Ammon's horn (tissue), 1 donor: ENCODE measurements around the gene PPP1R1B.
A peak's percentile ranks its signal among the peaks of the same experiment; 100 is the strongest.

Experiments
- DNase-seq: peaks from one replicate; pipeline ENCODE4 v3.0.0-alpha.2; 2016; ENCODE audit warnings: low spot score

Gene PPP1R1B

DNA sequence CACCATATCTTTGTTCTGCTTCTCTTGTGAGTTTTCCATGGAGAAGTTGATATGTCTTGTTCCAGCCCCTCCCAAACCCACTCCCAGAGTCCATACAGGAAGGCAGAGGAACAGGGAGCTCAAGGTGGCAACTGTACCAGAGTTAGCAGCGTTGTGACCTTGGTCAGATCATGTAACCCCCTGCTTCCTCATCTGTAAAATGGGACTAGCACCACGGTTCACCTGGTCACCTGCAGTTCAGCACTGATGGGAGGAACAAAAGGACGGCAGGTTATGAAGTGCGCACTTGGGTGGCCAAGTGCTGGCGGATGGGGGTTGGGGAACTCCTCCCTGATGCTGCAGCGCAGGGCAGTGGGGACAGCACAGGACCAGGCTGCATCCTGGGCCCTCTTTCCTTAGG lies 11.3 kb upstream of the PPP1R1B start:
- DNase-seq, result no peak

DNA sequence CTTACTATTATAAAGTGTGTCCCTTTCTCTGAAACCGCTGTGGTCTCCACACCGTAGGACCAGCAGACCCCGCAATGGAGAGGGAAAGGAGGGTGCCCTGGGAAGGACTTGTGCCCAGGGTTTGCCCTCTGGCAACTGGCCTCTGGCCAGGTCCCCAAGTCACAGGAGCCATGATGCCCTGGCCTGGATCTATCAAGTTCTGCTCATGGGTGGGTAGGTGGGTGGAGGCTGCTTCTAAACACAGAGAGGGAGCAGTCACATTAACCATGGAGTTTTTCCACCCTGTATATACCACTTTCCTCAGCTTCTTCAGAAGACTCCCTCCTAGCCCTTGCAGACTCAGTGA lies 9.7 kb upstream of the PPP1R1B start:
- no peak for DNase-seq

DNA sequence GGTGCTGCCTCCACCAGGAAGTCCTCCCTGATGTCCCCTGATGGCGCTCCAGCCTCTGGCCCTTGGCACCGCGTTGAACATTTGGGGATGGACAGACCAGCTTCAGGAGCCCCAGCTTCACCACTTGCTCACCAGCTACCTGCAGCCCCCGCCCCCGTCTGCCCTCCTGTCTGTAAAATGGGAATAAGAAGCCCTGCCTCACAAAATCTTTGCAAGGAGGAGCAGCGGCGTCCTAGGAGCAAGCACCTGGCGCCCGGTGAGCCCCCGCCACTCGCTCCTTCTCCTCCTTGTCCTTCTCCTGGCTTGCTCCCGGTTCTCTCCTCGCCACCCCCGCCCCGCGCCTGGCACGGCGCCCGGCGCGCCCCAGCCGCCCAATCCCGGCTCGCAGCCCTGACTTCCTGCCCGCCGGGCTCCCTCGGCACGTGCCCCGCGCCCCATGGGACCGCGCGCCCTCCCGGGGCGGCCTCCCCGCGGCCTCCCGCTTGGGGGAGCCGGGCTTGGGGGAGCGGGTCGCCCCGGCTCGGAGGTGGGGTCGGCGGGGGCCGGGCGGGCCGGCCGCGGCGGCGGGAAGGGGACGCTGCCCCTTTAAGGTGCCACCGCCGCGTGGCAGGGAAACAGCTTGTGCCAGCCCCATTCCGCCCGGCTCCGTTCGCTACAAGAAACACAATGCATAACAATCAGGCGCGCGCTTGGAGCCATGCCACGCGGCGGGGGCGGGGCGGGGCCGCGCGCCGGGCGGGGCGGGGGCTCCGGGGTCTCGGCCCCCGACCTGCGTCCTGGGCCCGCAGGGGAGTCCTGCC lies 9.1 kb upstream of the PPP1R1B start:
- peak; percentile 65 for DNase-seq

DNA sequence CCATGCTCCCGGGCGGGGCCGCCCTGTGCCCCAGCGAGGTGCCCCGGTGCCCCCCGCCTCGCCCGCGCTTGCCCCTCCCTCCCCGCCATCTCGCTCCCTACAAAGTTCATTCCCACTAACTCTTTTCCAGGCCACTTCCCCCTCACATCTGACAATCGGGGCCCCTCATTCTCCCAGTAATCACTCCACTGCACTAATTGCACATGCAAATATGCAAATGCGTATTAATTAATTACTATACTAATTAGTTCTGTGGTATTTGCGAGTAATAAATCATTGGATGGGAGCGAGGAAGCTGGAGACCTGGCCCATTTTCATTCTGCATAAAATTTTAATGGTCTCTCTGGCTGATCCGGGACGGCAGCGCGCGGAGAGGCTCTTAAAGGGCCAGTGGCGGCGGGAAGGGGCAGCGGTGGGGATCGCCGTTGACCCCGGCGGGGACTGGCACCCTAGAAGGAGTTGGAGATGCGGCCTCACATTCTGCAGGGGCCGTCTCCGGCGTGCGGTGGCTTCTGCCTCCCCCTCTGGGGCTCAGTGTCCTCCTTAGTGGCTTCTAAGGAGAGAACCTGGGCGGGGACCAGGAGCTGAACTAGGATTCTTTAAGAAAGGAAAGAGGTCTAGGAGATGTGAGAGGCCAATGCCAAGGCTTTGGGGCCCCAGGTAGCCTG lies 8.4 kb upstream of the PPP1R1B start:
- DNase-seq, result no peak

DNA sequence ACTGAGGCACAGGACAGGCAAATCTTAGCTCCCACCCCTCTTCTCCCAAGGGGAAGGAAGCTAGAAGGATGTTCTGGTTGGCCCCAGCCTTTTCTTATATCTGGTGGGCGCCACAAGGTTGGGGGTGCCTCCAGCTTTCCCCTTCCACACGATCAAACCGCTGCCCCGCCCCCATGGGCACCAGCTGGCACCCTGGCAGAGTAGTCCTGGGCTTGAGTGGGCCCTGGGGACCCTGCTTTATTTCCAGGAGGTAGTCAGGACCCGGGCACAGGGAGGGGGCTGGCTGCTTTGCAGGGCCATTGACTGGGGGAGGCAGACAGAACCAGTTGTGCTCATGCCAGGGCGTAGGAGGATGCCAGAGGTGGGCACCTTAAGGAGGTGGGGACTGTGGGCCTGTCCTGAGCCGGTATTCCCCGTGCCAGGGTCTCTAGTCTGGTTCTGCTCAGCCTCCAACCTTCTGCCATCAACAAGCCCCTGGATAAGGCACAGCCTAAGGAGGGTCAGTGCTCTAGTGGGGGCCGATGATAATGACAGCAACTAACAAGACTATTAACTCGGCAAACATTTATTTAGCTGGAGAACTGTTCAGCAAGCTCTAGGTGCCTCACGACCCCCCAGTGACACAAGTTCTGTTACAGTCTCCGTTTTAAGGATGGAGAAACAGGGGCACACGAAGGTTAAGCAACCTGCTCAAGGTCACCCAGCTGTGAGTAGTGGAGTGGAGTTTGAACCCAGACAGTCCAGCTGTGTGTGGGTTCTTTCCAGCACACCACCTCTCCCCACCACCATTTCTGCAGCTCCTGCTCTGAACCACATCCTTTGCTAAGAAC lies 7.6 kb upstream of the PPP1R1B start:
- no peak for DNase-seq

DNA sequence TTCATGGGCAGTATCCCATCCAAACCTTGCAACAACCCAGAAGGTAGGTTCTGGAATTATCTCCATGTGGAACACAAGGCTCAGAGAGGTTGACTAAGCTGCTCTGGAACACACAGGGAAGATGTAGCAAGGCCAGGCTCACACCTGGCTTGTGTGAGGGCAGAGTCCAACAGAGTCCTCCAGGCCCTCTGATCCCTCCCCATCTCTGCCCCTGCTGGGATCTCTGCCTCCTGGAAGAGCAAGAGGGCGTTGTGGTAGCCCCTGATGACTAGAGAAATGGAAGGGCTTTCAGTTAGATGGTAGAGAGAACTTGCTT lies 7.0 kb upstream of the PPP1R1B start:
- DNase-seq, result no peak

DNA sequence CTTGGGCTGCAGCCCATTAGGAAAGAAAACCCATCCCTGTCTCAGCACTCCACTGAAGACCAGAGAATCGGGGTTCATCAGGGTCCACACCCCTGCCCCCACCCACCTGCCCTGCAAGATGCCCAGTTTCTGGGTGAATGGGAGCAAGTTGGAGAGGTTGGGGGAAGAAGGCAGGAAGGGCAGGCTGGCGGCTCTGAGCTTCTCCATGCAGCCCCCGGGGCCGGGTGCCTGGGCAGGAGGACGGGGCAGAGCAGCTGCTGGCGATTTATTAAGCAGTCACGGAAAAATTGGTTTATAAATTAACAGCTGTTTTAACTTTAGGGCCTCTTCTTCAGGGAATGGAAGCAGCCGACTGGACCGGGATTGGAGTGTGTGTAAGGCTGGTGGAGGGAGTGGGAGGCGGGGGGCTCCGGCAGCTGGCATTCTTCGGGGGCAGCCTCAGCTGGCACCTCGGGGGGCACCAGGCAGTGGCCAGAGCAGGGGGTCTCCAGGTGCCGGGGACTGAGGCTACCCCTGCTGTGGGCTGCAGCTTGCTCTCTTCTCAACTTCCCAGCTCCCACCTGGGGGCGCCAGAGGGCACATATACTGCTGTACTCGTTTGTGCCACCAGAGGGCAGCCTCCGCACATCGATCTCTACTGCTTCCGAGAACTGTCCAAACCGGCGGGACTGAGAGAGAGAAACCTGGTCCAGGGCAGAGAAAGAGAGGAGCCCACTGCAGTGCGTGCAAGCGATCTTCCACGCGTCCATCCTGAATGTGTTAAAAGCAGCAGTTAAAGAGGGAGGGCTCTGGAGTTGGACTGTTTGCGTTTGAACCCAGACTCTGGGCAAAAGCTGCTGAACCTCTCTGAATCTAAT lies 5.0 kb upstream of the PPP1R1B start:
- peak; percentile 89 for DNase-seq

DNA sequence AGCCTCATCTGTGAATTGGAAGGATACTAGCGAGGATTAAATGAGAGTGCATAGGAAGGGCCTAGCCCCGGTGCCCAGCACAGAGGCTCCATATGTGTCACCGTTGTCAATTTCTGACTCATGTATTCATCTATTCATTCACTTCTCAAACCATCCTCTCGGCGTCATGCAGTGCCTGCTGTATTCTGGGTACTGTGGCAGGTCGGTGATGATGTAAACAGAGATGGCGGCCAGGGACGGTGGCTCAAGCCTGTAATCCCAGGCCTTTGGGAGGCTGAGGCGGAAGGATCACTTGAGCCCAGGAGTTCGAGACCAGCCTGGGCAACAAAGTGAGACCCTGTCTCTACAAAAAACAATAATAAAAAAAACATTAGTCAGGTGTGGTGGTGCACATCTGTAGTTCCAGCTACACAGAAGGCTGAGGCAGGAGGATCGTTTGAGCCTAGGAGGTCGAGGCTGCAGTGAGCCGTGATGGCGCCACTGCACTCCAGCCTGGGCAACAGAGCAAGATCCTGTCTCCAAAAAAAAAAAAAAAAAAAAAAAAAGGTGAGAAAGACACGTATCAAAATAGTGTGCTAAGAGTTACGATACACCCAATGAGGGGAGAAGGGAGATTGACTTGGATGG lies 4.3 kb upstream of the PPP1R1B start:
- DNase-seq, result no peak

DNA sequence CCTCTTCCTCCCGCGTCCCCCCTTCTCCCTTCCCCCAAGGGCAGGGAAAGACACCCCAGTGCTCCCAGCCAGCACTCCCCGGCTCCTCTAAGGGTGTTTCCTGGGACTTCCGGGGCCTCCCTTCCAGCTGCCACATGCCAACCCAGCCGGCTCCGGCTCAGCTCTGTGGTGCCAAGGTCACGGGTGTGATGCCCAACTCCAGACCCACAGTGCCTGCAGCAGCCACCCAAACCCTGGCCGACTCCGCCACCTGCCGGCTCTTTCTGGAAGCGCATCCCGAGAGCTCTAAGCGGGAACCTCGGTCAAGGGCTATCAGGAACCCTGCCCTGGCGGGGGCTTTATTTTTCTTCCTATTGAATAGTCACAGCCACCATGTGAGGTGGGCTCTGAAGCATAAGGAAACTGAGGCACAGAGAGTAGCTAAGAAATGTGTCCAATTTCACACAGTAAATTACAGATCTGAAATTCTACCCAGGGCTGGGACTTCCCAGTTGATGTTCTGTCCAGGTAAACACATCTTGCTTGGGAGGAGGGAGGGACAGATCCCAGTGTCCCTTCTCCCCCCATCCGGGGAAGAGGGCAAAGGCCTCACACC lies 3.3 kb upstream of the PPP1R1B start:
- peak; percentile 85 for DNase-seq

DNA sequence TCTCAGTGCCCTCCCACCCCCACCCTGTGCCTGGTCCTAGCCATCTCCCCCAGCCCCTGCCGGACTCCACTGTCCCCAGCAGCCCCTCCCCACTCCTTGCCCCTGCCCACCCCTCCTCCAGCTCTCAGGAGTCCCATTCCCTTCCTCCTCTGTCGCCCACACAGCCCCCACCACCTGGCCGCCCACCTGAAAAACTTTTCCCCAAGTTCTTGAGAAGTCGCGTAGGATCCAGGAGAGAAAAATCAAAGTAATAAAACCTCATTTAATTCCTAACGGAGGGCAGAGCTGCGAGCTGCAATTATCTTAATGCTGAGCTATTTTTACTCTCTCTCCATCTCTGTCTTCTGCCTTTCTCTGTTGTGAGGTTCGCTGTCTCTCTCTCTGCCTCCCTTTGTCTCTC lies 2.4 kb upstream of the PPP1R1B start:
- no peak for DNase-seq

DNA sequence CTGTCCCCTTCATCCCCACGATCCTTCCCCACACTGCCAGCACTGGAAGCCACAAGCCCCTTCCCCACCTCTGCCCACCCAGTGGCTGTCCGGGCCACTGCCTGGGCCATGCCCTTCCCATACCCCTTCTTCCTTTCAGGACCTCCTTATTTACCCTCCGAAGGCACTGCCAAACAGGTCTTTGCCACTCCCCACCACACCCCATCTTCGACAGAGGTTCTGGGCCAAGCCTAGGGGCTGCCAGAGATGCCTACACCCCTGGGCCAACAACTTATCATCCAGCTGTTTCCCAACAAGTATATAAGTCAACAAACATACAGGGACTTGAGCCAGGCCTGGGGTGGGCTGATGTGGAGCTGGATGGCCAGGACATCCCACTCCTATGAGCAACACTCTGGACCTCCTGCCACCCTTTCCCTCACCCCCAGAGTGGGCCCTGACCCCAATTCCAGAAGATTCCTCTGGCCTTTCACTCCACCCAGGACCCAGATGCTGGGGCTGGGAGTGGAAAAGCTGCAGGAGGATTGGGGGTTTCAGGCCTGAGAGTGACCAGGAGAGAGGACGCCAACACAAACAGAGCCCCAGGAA lies 1.5 kb upstream of the PPP1R1B start:
- no peak for DNase-seq

DNA sequence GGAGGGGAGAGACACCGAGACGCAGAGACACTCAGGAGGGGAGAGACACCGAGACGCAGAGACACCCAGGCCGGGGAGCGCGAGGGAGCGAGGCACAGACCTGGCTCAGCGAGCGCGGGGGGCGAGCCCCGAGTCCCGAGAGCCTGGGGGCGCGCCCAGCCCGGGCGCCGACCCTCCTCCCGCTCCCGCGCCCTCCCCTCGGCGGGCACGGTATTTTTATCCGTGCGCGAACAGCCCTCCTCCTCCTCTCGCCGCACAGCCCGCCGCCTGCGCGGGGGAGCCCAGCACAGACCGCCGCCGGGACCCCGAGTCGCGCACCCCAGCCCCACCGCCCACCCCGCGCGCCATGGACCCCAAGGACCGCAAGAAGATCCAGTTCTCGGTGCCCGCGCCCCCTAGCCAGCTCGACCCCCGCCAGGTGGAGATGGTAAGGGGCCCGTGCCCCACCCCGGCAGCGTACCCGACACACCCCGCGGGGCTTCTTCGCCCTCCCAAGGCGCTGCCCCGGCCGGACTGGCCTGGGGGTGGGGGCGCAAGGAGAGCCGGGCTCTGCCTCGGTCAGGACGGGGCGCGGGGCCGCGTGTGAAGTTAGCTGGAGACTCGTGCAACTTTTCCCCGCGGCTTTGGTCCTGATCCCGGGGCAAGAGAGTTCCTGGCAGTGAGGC lies 427 bp downstream of the PPP1R1B start:
- DNase-seq, result no peak

DNA sequence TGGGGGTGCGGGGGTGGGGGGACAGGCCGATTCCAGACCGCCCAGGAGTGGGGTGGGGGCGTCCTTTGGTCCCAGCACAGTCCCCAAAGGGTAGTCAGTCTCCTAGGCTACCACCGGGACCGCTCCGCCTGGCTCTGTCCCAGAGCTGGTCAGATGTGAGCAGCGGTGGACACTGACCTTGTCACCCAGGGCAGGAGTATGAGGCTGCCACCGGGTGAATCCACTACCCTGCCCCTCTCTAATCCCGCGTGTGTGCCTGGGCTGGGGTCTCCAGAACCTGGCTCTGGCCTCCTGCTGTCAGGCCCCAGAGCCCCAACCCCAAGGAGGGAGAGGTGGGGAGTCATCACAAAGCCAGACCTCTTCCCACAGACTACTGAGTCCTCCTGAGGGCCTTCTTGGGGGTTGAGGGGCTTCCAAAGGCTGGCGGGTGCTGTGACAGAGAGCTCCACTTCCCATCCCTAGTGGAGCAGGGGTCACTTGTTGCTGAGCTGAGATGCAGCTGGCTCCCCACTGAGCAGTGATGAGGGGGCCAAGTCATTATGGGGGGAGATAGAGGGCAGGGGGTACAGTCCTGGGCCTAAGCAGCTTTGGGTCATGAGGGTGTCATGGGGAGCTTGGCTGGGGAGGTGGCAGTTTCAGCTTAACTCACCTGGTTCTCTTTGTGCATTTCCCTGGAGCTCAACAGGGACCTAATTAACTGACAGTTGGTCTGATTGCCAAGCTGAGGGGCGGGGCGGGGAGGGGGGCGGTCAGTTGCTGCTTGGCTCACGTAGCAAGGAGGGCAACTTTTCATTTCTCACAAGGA lies 1.2 kb downstream of the PPP1R1B start:
- no peak for DNase-seq

DNA sequence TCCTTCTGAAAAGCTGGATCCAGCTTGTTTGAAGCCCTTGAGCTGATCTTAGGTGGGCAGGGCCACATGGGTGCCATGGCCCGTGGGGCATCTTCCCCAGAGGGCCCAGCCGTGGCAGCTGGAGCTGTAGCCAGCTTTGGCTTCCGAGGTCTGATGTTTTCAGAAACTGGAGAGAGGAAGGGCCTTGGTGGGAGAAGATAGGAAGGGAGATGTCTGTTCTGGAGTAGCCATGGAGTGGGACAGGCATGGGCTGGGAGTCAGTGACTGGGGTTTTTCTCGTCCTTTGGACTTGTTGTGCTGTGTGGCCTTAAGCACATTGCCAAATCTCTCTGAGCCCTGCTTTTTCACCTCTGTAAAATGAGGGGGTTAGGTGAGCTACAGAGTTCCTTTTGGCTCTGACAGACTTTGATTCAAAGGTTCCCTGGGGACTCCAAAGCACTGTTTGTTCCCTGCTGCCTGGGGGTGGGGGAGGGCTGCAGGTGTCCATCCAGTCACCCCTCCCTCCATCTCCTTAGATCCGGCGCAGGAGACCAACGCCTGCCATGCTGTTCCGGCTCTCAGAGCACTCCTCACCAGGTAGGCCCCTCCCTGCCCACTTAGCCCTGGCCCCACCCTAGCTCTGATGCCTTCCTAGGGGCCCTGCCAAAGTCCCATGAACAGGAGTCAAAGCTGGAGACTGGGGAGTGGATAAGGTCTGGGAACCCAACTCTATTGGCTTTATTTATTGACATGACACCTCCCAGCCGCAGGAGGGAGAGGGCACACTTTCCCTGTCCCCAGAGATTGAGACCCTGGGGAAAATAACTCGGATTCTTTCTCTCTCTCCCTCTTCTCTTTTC lies 2.1 kb downstream of the PPP1R1B start:
- no peak for DNase-seq

DNA sequence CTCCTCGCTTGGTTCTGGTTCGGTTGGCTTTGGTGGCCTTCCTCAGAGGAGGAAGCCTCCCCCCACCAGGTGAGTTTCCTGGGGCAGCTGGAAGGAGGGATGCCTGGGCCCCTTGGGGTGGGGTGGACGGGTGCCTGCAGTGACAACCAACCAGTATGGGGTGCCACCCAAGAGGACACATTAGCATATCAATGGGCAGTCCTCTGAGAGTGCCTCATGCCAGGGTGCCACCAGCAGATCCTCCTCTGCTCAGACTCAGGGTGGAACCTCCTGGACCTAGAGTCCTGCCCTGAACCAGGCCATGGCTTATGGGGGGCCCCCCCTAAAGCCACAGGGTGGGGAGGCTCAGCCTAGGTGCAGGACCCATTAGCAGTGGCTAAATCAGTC lies 2.7 kb downstream of the PPP1R1B start:
- DNase-seq, result no peak

DNA sequence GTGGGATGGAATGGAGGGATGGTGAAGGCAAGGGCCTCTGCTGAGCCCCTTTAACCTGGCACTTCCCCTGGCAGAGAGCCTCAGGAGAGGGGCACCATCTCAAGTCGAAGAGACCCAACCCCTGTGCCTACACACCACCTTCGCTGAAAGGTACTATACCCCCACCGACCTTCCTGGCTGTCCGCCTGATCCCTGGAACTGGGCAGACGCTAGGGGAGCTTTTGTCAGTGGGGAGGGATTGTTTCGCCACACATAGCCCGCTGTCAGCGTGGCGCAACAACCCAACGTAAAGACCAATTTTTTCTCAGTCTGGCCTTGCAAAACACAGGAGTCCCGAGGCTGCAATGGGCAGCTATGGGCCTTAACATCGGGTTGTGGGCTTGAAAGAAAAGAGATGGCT lies 3.1 kb downstream of the PPP1R1B start:
- no peak for DNase-seq

DNA sequence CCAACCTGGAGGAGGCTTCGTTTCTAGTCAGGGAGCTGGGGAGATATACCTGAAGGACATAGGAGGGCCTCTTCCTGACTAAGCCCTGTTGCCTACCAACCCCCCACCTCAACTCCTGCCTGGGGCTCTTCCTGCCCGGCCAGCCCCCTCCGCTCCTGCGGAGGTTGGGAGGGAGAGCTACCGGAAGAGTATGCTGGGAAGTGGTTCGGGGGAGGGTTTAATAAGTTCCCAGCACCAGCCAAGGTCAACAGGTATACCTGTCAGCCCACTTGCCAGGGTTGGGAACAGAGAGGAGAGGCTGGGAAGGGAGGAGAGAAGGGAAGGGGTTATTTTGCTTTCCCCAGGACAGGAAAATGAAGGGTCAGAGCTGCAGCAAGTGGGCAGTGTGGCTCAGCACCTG lies 4.7 kb downstream of the PPP1R1B start:
- no peak for DNase-seq

DNA sequence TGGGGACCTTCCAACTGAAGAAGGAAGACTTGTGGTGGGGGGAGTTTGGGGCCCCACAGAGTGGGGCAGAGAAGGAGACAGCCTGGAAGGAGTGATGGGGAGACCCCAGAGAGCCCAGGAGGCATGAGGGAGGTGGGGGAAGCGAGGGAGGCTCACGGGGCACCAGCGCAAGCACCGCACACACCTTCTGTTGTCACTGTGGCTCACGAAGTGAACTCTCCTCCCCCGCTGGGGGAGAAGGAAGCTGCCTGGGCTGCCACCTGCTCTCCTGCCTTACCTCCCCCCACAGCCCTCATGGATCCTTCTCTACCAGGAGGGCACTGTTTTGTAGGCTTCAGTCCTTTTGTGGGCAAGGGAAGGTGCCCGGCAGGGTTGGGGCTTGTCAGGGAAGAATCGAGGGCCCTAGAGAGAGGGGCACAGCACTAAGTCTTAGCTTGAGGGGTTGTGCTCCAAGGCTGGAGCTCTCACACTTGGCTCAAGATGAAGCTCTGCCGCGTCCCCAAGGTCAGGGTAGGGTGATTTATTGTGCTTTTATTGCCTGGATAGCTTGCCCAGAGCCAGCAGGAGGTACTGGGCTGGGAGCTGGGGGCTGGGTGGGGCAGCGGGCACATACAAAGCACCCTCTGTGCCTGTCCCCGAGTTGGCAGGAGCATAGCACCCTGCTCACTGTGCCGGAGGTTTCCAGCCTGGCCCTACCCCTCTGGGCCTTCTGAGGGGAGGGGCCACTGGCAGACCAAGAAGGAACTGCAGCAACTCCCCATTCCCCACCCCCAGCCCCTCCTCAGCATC lies 5.6 kb downstream of the PPP1R1B start:
- peak; percentile 89 for DNase-seq
